Measurements from ENCODE around the gene CBFA2T2.
A peak's percentile ranks its signal among the peaks of the same experiment; 100 is the strongest.
"Not testable (repeated sequence)": the region's sequence is repeated elsewhere in the genome, so short reads cannot be mapped to it uniquely, and the experiment has no call there.

CBFA2T2 gene

DNA sequence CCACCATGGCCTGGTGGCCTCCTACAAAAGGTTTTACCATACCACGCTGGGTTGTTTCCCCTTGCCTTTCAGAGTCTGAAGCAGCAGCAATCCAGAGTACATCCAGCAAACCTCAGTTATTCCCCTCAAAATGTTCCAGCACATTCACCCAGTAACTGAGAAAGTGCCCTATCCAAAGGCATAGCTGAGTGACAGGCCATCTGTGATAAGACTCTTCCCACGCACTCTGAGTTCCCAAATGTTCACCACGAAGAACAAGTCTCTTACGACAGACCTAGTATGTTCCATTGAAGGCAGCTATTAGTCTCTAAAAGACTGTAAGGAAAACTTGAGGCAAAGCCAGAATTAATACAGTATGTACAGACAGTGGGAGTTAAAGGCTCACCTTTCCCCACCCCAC is 140.6 kb downstream of the CBFA2T2 start:
- DNase-seq: no peak

DNA sequence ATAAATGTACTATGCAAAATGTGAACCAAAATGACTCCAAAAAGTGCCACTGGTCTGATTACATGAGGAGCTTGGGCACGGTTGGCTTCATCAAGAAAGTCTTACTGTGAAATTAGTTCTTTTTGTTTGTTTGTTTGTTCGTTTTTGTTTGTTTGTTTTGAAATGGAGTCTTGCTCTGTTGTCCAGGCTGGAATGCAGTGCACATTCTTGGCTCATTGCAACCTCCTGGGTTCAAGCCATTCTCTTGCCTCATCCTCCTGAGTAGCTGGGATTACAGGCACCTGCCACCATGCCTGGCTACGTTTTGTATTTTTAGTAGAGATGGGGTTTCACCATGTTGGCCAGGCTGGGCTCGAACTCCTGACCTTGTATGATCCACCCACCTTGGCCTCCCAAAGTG is 142.0 kb downstream of the CBFA2T2 start:
- not testable (repeated sequence) for DNase-seq

DNA sequence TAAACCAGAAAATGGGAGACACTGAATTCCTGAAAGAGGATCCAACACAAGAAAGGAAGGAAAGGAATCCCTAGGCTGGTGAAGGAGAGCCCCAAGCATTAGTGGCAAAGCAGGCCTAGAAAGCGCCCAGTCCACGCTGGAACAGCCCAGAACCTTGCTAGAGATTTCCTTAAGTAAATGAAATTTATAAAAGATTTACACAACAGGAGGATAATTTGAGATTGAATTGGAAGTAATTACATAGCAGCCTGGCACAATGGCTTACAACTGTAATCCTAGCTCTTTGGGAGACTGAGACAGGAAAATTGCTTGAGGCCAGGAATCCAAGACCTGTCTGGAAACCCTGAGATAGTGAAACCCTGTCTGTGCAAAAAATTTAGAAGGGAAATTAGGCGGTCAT is 145.4 kb downstream of the CBFA2T2 start:
- no peak for DNase-seq

DNA sequence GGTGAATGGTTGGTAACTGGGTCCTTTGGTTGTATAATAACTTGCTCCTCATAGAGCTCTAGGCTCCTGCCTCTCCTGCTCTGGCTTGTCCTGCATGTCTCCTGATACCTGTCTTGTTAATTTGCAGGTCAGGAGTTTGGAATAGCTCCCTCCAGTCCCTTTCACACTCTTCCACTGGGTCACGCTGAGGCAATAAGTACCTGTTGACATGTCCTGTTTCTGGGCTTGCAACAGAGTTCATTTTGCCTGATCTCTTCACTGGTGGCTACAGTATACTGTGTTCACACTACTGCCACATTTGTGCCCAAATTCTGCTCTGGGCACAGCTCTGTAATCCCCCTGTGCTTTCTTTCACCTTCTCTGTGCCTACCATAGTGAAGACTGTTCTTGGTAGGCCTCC is 146.9 kb downstream of the CBFA2T2 start:
- no peak for DNase-seq

DNA sequence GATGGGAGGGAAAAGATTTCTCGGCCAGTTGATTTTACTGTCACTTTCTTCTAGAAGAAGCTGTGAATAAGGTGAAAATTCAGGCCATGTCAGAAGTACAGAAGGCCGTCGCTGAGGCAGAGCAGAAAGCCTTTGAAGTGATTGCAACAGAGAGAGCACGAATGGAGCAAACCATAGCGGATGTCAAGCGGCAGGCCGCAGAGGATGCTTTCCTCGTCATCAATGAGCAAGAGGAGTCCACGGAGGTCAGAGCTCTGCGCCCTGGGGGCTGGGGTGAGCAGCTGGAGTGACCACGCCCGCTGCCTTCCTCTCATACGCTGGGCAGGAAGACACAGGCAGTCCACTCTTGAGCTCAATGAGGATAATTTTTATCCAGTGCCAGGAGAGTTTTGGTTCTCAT is 150.4 kb downstream of the CBFA2T2 start:
- DNase-seq: no peak

DNA sequence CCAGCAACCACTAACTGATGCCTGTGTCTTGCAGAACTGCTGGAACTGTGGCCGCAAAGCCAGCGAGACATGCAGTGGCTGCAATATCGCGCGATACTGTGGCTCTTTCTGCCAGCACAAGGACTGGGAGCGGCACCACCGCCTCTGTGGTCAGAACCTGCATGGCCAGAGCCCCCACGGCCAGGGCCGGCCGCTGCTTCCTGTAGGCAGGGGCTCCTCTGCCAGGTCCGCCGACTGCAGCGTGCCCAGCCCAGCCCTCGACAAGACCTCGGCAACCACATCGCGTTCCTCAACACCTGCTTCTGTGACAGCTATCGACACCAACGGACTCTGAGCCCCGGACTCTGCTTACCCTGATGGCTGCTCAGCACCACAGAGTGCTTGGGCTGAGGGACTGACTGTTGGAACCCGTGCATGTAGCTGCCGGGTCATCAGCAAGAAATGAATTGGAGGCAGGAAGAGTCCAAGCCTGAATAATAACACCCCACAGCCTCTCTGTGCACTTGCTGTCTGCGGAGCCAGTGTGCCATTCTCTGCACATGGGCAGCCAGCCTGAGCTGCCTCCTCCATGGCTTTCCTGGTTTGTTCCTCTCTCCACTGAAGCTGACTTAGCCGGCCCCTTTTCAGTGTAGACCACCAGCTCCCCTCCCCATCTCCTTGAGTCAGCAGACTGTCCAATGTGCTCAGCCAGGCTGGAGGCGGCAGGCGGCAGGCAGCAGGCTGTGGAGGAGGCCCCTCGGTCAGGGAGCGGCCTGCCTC is 154.6 kb downstream of the CBFA2T2 start:
- no peak for DNase-seq

DNA sequence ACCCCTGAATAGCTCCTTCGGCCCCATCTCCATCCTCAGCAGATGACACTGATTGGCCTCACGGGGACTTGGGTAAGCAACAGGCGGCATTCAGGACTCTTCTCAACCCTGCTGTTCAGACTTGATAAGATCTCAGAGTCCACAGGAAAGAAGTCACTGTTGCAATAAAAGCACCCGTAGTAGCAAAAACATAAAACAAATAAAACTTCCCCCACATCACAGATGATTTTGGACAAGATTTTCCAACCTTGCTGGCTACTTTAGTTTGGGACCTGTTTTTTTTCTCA is 155.1 kb downstream of the CBFA2T2 start:
- DNase-seq: no peak

DNA sequence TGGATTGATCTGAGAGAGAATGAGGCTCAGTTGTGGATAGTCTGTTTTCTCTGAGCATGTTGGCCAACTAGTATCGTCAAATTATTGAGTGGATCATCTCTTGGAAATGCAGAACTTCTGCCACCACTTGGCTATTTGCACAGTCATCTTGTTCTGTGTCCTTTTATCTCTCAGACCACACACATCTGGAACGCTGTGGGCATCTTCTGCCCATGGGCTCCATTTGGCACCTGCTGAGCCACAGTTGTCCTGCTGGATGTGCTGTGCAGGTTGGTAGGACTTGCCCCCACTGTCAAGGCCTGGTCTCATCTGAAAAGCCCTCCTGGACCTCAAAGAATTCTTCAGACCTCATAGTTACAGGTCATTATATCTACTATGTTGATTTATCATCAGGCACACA is 155.5 kb downstream of the CBFA2T2 start:
- no peak for DNase-seq

DNA sequence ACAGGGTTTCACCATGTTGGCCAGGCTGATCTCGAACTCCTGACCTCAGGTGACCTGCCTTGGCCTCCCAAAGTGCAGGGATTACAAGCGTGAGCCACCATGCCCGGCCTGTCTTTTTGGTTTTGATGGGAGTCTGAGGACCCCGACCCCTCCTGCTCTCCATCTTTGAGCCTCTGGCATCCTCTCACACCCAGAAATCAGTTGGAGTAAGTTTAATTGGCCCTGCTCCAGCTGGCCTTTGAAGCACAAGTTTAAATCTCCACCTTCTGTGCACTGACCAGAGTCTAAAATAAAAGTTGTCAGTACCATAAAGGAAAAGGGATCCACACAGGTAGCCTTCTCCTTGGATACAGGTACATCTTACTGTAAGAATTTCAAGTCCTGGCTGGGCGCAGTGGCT is 156.3 kb downstream of the CBFA2T2 start:
- no peak for DNase-seq

DNA sequence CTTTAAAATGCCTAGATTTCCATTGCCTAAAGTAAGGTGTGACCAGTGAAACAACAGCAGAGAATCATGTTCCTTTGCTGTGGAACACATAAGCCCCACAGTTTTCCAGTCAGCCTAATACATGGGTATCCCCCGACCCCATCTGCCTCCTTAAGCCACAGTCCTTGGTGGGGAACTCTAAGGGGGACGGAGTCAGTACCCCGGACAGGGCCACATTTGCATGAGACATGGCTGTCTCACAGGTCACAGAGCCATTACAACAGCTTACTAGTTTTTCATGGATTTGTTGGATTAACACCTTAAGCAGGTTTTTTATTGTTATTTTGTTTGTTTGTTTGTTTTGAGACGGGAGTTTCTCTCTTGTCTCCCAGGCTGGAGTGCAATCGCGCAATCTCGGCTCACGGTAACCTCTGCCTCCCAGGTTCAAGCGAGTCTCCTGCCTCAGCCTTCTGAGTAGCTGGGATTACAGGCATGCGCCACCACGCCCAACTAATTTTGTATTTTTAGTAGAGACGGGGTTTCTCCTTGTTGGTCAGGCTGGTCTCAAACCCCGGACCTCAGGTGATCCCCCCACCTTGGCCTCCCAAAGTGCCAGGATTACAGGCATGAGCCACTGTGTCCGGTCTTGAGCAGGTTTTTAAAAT is 157.2 kb downstream of the CBFA2T2 start:
- DNase-seq: not testable (repeated sequence)

DNA sequence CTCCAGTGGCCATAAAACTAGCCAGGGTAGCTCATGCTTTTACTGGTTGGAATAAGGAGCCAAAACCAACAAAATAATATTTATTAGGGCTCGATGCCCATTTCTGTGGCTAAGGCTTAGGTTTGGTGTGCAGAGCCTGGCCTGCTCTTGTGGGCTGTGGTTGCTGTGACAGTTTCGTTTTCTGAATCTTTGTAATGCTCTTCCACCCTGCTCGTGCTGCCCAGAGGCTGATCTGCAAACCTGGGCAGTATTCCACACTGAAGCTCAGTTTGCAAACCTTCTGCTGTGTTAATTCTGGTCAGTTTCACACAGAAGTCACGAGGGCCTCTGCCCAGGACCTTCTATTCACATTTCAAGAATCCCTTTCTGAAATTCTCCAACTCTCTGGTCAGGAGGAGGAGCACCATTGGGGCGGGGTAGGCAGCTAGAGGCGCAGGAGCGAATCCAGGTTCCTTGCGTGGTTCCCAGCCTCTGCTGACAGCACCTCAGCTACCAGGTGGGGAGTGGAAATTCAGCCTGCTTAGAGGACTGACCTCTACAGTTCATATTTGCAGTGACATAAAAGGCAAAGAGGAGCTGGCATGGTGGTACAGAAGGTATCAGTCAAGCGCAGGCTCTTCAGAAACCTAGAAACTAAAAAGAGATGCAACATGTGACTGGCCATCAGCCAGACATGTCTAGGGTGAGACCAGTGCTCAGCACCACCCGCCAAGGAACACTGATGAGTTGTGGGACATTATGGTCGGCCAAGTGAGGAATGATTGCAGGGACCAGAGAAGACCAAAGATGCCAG is 157.9 kb downstream of the CBFA2T2 start:
- no peak for DNase-seq

DNA sequence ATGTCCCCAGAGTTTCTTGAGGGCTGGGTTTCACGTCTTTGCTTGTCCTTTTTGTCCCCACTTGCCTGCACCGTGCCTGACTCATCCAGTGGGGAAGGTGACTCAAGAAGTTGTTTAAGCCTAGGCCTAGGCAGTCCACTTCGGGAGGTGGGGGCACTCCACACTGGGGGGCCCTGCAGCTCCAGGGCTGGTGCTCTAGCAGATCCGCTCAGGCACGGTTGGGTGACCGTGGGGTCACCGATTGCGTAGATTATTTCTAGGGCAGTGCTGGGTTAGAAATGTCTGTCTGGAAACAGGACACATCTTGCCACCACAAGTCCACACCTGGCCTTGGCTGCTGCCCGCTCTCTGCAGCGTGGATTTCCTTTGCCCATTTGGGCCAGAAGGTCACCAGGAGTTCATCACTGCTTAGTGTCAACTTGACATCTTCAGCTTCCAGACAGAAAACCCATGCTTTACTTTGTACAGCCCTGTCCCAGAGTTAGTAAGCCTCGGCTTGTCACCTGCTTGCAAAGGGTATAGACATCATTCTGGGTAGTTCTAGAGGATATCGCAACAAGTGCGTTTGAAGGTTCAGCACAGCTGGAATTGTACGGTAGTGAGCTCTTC is 158.6 kb downstream of the CBFA2T2 start:
- DNase-seq: no peak

DNA sequence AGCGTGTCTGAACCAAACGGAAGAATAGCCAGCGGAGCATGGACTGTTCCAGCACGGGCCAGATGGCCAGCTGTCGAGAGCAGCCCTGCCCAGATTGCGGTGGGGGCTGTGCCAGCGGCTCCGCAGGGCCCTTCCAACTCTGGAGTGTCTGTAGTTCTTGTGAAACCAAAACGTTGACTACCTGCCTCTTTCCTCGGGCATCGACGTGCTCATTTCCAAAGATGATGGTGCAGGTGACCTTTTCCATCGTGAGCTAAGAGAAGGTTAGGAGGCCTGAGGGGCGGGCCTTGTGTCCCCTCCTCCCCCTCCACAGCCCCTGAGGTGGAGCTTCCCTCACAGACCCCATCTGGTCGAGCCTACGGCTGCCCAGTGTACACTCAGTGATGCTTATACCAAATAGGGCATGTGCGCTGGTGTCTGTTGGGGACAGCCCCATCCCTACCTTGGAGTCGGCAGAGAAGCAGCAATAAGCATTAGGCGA is 159.3 kb downstream of the CBFA2T2 start:
- no peak for DNase-seq

DNA sequence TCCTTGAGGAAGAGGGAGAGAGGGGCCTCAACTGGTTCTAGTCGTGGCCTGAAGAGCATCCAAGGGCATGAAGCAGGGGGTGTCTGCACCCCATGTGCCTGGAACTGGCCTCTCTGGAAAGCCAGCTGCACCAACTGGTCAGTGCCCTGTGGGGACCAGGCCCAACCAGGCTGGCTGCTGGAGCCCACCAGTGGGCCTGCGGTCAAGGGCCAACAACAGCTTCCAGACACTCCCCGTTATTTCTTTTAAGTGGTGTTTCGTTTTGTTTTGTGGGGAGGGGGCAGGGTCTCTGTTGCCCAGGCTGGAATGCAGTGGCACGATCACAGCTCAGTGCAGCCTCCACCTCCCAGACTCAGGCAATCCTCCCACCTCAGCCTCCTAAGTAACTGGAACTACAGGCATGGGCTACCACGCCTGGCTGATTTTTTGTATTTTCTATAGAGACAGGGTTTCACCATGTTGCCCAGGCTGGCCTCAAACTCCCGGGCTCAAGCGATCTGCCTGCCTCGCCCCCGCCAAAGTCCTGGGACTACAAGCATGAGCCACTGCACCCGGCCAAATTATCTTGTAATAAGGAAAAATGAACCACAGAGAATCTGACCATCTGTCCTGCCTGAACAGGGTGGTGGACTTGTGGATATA is 160.3 kb downstream of the CBFA2T2 start:
- no peak for DNase-seq

DNA sequence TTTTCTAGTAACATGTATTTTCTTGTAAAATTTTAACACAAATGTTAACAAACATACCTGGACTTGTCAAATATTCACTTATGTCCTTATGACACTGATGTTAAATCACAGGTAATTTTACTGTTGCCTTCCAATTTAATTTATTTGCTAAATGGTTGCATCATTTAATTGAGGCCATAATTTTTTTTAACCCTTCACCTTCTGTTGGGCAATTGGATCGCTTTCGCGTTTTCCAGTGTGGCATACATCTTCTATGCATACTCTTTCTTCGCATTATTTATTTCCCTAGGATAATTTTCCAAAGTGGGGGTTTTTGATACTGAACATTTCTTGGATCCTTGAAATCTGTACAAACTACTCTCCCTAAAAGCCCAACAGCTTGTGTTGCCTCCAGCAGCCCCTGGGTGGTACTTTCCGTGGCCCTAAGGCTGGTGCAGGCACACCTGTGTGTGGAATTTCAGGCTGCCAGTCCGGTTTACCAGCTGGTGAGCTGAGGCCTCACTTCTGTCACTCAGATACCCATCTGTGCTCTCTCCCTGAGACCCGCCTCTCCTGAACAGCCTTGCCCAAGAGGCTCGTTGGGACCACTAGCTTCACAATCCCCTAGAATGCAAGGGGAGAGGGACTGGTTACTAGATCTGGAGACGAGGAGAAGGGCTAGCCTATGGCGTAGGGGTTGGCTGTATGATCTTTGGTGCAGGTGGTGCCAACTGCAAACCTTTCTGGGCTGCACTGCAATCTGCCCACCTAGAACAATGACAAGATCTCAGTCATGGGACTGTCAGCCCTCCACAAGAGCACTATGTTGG is 161.1 kb downstream of the CBFA2T2 start:
- no peak for DNase-seq

DNA sequence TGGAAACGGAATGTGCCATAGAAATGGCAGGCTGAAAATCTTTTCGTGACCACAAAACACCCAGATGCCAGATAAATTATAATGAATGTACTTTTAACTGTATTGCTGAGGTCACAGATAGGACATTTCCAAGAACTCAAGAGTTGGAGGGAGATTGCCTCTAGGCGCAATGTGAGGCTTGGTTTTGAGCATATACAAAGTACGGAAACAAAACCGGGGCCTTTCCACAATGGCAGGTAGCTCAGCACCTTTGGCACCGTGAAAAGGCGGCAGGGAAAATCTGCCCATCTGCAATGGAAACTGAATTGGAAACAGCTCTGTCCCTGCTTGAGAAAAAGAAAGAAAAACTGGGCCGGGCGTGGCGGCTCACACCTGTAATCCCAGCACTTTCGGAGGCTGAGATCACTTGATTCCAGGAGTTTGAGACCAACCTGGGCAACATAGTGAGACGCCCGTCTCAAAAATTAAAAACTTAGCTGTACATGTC is 161.7 kb downstream of the CBFA2T2 start:
- DNase-seq: no peak

DNA sequence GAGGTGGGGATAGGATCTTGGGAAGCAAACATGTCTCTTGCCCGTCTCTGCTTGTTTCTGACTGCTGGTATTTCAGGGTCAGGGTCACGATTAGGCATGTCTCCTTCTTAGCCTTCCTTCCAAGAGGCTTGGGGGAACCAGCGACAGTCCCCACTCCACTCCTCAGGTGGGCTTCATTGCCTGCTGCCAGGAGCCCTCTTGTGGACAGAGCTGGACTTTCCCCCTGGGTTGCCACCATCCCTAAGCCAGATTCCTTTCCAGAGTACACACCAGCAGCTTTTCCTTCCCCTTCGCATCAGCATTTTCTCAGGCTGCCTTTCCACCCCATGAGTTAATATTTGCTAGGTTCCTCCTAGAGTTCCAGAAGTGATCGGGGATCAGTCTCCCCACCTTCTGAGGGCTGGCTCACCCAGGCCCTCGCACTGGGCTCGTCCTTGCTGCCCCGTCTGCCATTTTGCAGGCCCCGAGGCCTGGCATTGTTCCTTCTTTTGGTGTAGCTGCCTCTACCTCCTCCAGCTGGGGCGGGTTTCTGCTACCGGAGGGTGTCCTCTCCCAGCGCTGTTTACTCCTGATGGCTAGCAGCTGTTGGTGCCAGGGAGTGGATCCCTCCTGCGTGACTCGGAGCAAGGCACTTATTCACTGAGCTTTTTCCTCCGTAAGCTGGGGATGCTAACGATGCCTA is 163.5 kb downstream of the CBFA2T2 start:
- peak; percentile 79 for DNase-seq

DNA sequence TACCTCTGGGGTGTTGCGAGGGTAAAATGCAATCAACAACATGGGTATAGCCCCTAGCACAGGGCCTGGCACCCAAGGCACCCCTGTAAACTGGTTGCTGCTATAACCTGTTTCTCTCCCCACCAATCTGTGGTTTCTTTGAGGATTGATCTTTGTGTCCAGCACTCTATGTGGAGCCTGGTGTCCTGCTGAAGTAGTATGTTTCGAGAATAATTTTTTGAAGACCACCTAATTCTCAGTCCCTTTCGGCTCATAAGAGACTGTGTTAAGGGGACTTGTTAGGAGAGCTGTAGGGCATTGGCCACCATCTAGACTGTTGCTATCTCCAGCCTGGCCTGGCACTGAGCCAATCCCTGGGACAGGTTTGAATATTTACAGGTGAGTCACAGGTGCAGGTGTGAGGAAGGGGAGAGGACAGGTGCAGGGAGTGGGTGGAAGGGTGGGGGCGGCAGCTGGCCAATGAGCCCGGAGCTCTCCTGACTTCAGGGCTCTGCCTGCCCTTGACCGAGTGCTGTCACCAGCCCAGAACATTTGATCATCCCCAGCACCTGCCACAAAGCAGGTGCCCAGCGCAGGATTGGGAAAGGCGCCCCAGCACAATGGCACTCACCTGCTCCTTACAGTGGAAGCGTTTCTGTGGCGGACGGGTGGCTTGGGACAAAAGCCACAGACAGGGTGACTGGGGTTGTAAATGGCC is 164.2 kb downstream of the CBFA2T2 start:
- DNase-seq: no peak

DNA sequence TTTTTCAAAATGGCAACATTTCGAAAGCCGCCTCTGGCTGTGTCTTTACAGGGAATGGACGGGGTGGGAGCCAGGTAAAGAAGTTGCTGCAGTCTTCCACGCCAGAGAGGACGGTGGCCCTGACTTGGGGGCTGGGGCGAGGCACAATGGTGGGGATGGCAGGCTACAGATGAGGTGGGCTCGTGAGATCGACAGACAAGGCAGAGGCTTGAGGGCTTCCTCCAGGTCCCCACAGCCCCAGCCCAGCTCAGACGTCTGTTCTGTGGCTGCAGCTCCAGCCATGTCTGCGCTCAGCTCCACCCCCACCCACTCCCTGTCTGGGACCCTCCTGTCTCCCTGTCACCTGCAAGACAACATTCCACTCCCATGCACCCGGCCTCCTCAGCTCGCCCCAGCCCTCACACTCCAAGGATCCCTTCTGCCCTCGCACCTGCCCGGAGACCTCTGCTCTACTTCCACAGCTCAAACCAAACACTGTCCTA is 164.8 kb downstream of the CBFA2T2 start:
- DNase-seq: no peak

DNA sequence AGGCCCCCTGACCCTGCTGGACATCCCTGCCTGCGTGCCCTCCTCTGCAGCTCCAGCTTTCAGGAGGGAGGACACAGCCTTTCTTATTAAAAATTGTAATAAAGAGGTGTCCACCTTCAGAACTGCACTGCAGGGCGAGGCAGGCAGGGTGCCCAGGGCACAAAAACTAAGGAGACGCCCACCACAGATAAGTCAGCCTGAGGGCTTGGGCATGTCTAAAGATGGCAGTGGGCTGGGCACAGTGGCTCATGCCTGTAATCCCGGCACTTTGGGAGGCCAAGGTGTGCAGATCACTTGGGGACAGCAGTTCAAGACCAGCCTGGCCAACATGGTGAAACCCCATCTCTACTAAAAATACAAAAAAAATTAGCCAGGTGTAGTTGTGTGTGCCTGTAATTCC is 165.3 kb downstream of the CBFA2T2 start:
- DNase-seq: no peak

All from left hindlimb (tissue), 1 donor.